Smooth muscle cell (in vitro differentiated cells): Measurements from ENCODE around the gene CTNNBL1. TPM values are rescaled to one million over a fixed set of nuclear protein-coding genes. Genes with fewer than 3 reads are reported as not detected.

Source experiments
- DNase-seq: peaks from one replicate; lab custom pipeline; 2025; ENCODE audit not compliant: unreplicated experiment; lab: John Stamatoyannopoulos, UW
- H2AFZ ChIP-seq: fragments of 200-600 bp; sonication (generic); 2 replicates; pipeline ENCODE4 v1.6.0; 2016; ENCODE audit warnings: antibody characterized with exemption, low read depth, mild to moderate bottlenecking
- H3F3A ChIP-seq: fragments of 200-600 bp; sonication (generic); 2 replicates; pipeline ENCODE4 v1.6.0; 2017; ENCODE audit warnings: antibody characterized with exemption, low read depth
- H3K27ac ChIP-seq: fragments of 200-600 bp; sonication (generic); 2 replicates; pipeline ENCODE4 v1.5.1; 2016; ENCODE audit warnings: low read depth, mild to moderate bottlenecking
- H3K27me3 ChIP-seq: fragments of 200-600 bp; sonication (generic); 2 replicates; pipeline ENCODE4 v1.6.1; 2016; ENCODE audit warnings: low read depth, mild to moderate bottlenecking
- H3K36me3 ChIP-seq: fragments of 200-600 bp; sonication (generic); 2 replicates; pipeline ENCODE4 v1.5.1; 2016; ENCODE audit warnings: low read depth
- H3K4me1 ChIP-seq: fragments of 200-600 bp; sonication (generic); 2 replicates; pipeline ENCODE4 v1.5.1; 2016; ENCODE audit warnings: low read depth
- H3K4me2 ChIP-seq: fragments of 200-600 bp; sonication (generic); 2 replicates; pipeline ENCODE4 v1.6.0; 2016; ENCODE audit warnings: mild to moderate bottlenecking
- H3K4me3 ChIP-seq: fragments of 200-600 bp; sonication (generic); 2 replicates; pipeline ENCODE4 v1.5.1; 2016; ENCODE audit warnings: mild to moderate bottlenecking
- H3K79me2 ChIP-seq: fragments of 200-600 bp; sonication (generic); 2 replicates; pipeline ENCODE4 v1.6.0; 2016; ENCODE audit warnings: low read depth, mild to moderate bottlenecking
- H3K9ac ChIP-seq: fragments of 200-600 bp; sonication (generic); 2 replicates; pipeline ENCODE4 v1.6.0; 2016; ENCODE audit warnings: low read depth
- H3K9me3 ChIP-seq: fragments of 200-600 bp; sonication (generic); replicated peaks from 2 replicates; pipeline ENCODE4 v1.5.1; 2016; ENCODE audit warnings: low read depth
- H4K20me1 ChIP-seq: fragments of 200-600 bp; sonication (generic); 2 replicates; pipeline ENCODE4 v1.6.0; 2016; ENCODE audit warnings: low read depth
- CTCF ChIP-seq: fragments of 200-600 bp; sonication (generic); IDR thresholded peaks from 2 replicates; pipeline ENCODE4 v1.5.1; 2017; ENCODE audit warnings: borderline replicate concordance, mild to moderate bottlenecking, antibody characterized with exemption; ENCODE audit not compliant: insufficient read depth, poor library complexity, severe bottlenecking
- WGBS: methylation state at CpG from one replicate; pipeline ENCODE4 v1.1.7; 2016; ENCODE audit warnings: low lambda C conversion rate; 5-methylcytosine and 5-hydroxymethylcytosine counted together
- polyA plus RNA-seq: library from polyadenylated mRNA; unstranded; fragments of >200 nt; fragmentation: Nextera tagmentation; extraction: Ambion mirVana; gene quantifications from 2 replicates; pipeline ENCODE4 v1.2.1, GENCODE V29; 2016
- total RNA-seq: library from RNA; depleted of rRNA; stranded (reverse); fragments of >200 nt; gene quantifications from 2 replicates; pipeline ENCODE4 v1.2.3, GENCODE V29; 2014

CTNNBL1 gene
- total and polyA plus RNA-seq, 2 experiments from 2014 or later = 33.3 to 63.6 TPM

GRCh38 chr20:37822141-37822601 lies 128.3 kb downstream of the CTNNBL1 start:
- no peaks in the 10 kb centered on the region for H4K20me1 ChIP-seq
- H3K27ac ChIP-seq = peak overlapping the region; percentile 98
- no peaks in the 10 kb centered on the region for H3K9me3 ChIP-seq
- DNase-seq = peak; percentile 26
- no peak for TF ChIP-seq CTCF
- no peaks in the 10 kb centered on the region for H3K36me3 ChIP-seq
- H3K4me2 ChIP-seq = peak overlapping the region; percentile 72
- peaks cover 27% of the 10 kb centered on the region for H3F3A ChIP-seq
- no peaks in the 10 kb centered on the region for H3K27me3 ChIP-seq
- peaks cover 50% of the 10 kb centered on the region for H3K4me1 ChIP-seq
- H3K4me3 ChIP-seq = no peak overlapping the region
- WGBS = 24% methylated on average over 6 of the region's 6 CpGs
- no peak overlapping the region for H2AFZ ChIP-seq
- H3K79me2 ChIP-seq = peaks cover 2% of the 10 kb centered on the region
- peak overlapping the region; percentile 92 for H3K9ac ChIP-seq

- 17% methylated on average over 6 of the region's 6 CpGs for WGBS
Observed at GRCh38 chr20:37823296-37823980, 129.6 kb downstream of the CTNNBL1 start.

GRCh38 chr20:37827605-37828004 lies 133.8 kb downstream of the CTNNBL1 start:
- H4K20me1 ChIP-seq = no peaks in the 10 kb centered on the region
- peaks cover 21% of the 10 kb centered on the region for H3K4me1 ChIP-seq
- peaks cover 25% of the 10 kb centered on the region for H3F3A ChIP-seq
- H3K4me2 ChIP-seq = no peak overlapping the region
- no peaks in the 10 kb centered on the region for H3K9me3 ChIP-seq
- no peak for DNase-seq
- TF ChIP-seq CTCF = no peak
- H3K9ac ChIP-seq = no peak overlapping the region
- no peak overlapping the region for H3K4me3 ChIP-seq
- no peaks in the 10 kb centered on the region for H3K36me3 ChIP-seq
- 82% methylated on average over 3 of the region's 3 CpGs for WGBS
- H3K79me2 ChIP-seq = peaks cover 5% of the 10 kb centered on the region
- no peak overlapping the region for H2AFZ ChIP-seq
- no peak overlapping the region for H3K27ac ChIP-seq
- H3K27me3 ChIP-seq = no peaks in the 10 kb centered on the region

More at GRCh38 chr20:37823296-37823980, 129.6 kb downstream of the CTNNBL1 start:
- Histone ChIP-seq H3K36me3 (no peaks in the 10 kb centered on the region), H2AFZ (no peak overlapping the region), H3K4me1 (peaks cover 39% of the 10 kb centered on the region), H4K20me1 (no peaks in the 10 kb centered on the region), H3K9me3 (no peaks in the 10 kb centered on the region), H3K4me3 (peak overlapping the region; percentile 5), H3K9ac (peak overlapping the region; percentile 92), H3K79me2 (peaks cover 5% of the 10 kb centered on the region), H3K4me2 (peak overlapping the region; percentile 72), H3K27me3 (no peaks in the 10 kb centered on the region), H3F3A (peaks cover 27% of the 10 kb centered on the region), H3K27ac (peak overlapping the region; percentile 98)
- DNase-seq = no peak
- no peak for TF ChIP-seq CTCF

- H3K4me3 ChIP-seq = no peak overlapping the region
- no peak overlapping the region for H3K4me2 ChIP-seq
- H3F3A ChIP-seq = peaks cover 14% of the 10 kb centered on the region
- no peaks in the 10 kb centered on the region for H4K20me1 ChIP-seq
- no peak overlapping the region for H2AFZ ChIP-seq
- H3K9me3 ChIP-seq = no peaks in the 10 kb centered on the region
- peaks cover 5% of the 10 kb centered on the region for H3K79me2 ChIP-seq
- WGBS = 89% methylated on average over 4 of the region's 4 CpGs
- peaks cover 19% of the 10 kb centered on the region for H3K4me1 ChIP-seq
- H3K27ac ChIP-seq = no peak overlapping the region
- TF ChIP-seq CTCF = no peak
- H3K36me3 ChIP-seq = no peaks in the 10 kb centered on the region
- no peak for DNase-seq
- no peak overlapping the region for H3K9ac ChIP-seq
- no peaks in the 10 kb centered on the region for H3K27me3 ChIP-seq
Observed at GRCh38 chr20:37828684-37829083, 134.9 kb downstream of the CTNNBL1 start.
